Keratinocyte (primary cell): ENCODE results near the gene PAX7. TPM values are rescaled to one million over a fixed set of nuclear protein-coding genes. Genes with fewer than 3 reads are reported as not detected.
A peak's percentile ranks its signal among the peaks of the same experiment; 100 is the strongest.

Experiments used
- DNase-seq: peaks from one replicate; pipeline ENCODE4 v3.0.0-alpha.2; 2011; ENCODE audit warnings: low read depth, missing footprints, low spot score
- FAIRE-seq: peaks from 2 replicates; lab custom pipeline; 2011; peaks lifted over from hg19 to GRCh38; lab: Jason Lieb, UNC
- H2AFZ ChIP-seq: 2 replicates; pipeline ENCODE4 v1.6.0; 2012; ENCODE audit warnings: low read length, control low read depth, inconsistent platforms; ENCODE audit not compliant: control insufficient read depth
- H3K27ac ChIP-seq: 2 replicates; pipeline ENCODE4 v1.5.1; 2011; ENCODE audit warnings: low read length; ENCODE audit not compliant: control insufficient read depth, insufficient read depth
- H3K27me3 ChIP-seq: 3 replicates; pipeline ENCODE4 v1.6.0; 2011; ENCODE audit warnings: low read length; ENCODE audit not compliant: control insufficient read depth, insufficient read depth; ENCODE audit errors: extremely low read depth
- H3K36me3 ChIP-seq, 2 experiments: 2 replicates in 1 of 2; 3 replicates in 1 of 2; pipeline ENCODE4 v1.5.1; 2011; ENCODE audit warnings: low read length in 2 of 2, mild to moderate bottlenecking in 1 of 2; ENCODE audit not compliant: control insufficient read depth in 2 of 2, insufficient read depth in 2 of 2; ENCODE audit errors: extremely low read depth in 1 of 2
- H3K4me1 ChIP-seq: 3 replicates; pipeline ENCODE4 v1.5.1; 2011; ENCODE audit warnings: low read length; ENCODE audit not compliant: control insufficient read depth, insufficient read depth; ENCODE audit errors: extremely low read depth
- H3K4me2 ChIP-seq: 3 replicates; pipeline ENCODE4 v1.6.0; 2011; ENCODE audit warnings: low read depth, low read length; ENCODE audit not compliant: control insufficient read depth, insufficient read depth; ENCODE audit errors: extremely low read depth
- H3K4me3 ChIP-seq, 3 experiments: fragments of 200-600 bp in 1 of 3; sonication (generic) in 1 of 3; 2 replicates in 2 of 3; 3 replicates in 1 of 3; pipeline ENCODE4 v1.5.1; 2011 to 2016; ENCODE audit warnings: low read length in 3 of 3, mild to moderate bottlenecking in 3 of 3, control low read depth in 2 of 3, inconsistent platforms in 1 of 3, low read depth in 1 of 3, mixed read lengths in 1 of 3, mixed run types in 1 of 3, moderate library complexity in 1 of 3; ENCODE audit not compliant: control insufficient read depth in 2 of 3, insufficient read depth in 2 of 3; ENCODE audit errors: extremely low read depth in 1 of 3
- H3K79me2 ChIP-seq: 2 replicates; pipeline ENCODE4 v1.6.0; 2012; ENCODE audit warnings: low read length; ENCODE audit not compliant: control insufficient read depth, insufficient read depth
- H3K9ac ChIP-seq: 3 replicates; pipeline ENCODE4 v1.6.0; 2011; ENCODE audit warnings: low read length; ENCODE audit not compliant: control insufficient read depth, insufficient read depth; ENCODE audit errors: extremely low read depth
- H3K9me1 ChIP-seq: 3 replicates; pipeline ENCODE4 v1.6.0; 2011; ENCODE audit warnings: low read length; ENCODE audit not compliant: control insufficient read depth, insufficient read depth; ENCODE audit errors: extremely low read depth
- H3K9me3 ChIP-seq: 2 replicates; pipeline ENCODE4 v1.5.1; 2012; ENCODE audit warnings: low read depth, low read length; ENCODE audit not compliant: control insufficient read depth
- H4K20me1 ChIP-seq: 3 replicates; pipeline ENCODE4 v1.6.0; 2011; ENCODE audit warnings: low read length; ENCODE audit not compliant: control insufficient read depth, insufficient read depth; ENCODE audit errors: extremely low read depth
- EZH2 ChIP-seq: IDR thresholded peaks from one replicate; pipeline ENCODE4 v1.6.1; 2012; ENCODE audit warnings: inconsistent platforms, mild to moderate bottlenecking, low read length, moderate library complexity
- dilution Hi-C: fragments of 300-500 bp; cut with MboI; formaldehyde crosslinking; loops from one replicate; pipeline ENCODE4 v1.7.0; 2020; ENCODE audit warnings: low sequenced_read_pairs; ENCODE audit not compliant: extremely low pct_ligation_motif_present
- polyA plus RNA-seq, 5 experiments: library from polyadenylated mRNA; depleted of rRNA in 3 of 5; stranded (reverse) in 3 of 5; stranded (forward) in 1 of 5; unstranded in 1 of 5; fragments of >200 nt; gene quantifications; 1 replicate in 1 of 5; 2 replicates in 3 of 5; 3 replicates in 1 of 5; pipeline versions ENCODE4 v1.2.1 to v1.2.3, GENCODE V29; 2011 to 2012; ENCODE audit warnings: missing spikeins in 2 of 5, low read depth in 1 of 5, low replicate concordance in 1 of 5
- TF ChIP-seq, protein P1 (sequence below), 3 experiments: IDR thresholded peaks in 1 of 3; conservative IDR thresholded peaks in 1 of 3; optimal IDR thresholded peaks in 1 of 3; 2 replicates in 2 of 3; 3 replicates in 1 of 3; pipeline versions ENCODE3 to v1.5.1; 2011; ENCODE audit warnings: low read length in 3 of 3, mild to moderate bottlenecking in 3 of 3, moderate library complexity in 2 of 3, control low read depth in 1 of 3, inconsistent platforms in 1 of 3; ENCODE audit not compliant: insufficient read depth in 2 of 3; ENCODE audit errors: extremely low read depth in 1 of 3

Gene PAX7
- polyA plus RNA-seq, 1 donor (not counting 4 experiments of a cell fraction or from before 2014, with no cell fraction given): not detected

DNA sequence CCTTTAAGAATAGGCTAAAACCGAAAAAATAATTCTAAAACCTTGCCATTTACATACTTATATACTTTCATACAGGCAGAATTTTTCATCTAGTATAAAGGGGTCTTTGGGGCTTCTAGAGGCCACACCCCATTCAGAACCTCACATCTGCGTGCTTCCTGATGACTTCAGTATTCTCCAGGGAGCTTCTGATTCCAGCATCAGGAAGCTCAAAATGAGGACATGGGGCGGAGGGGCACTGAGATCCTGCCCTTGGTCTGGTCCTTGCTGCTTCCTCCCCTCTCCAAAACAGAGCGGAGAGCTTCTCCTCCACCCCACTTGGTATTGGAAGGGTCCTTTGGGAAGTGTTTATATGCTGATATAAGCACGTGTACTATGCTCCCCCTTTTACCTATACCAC is 13.8 kb downstream of the PAX7 start:
- Histone ChIP-seq H3K9me3 (no peaks in the 10 kb centered on the region), H3K9ac (no peak overlapping the region), H4K20me1 (peaks cover 3% of the 10 kb centered on the region), H3K36me3 (no peaks in the 10 kb centered on the region), H3K27ac (no peak overlapping the region), H3K9me1 (no peaks in the 10 kb centered on the region), H3K4me1 (peaks cover 5% of the 10 kb centered on the region), H3K79me2 (no peaks in the 10 kb centered on the region), H3K27me3 (peaks cover 96% of the 10 kb centered on the region), H3K4me2 (no peak overlapping the region), H2AFZ (no peak overlapping the region), H3K4me3 (no peak overlapping the region)
- no peak for FAIRE-seq
- no peak for DNase-seq
- dilution Hi-C loops: no loop called here
- TF ChIP-seq, protein P1, sequence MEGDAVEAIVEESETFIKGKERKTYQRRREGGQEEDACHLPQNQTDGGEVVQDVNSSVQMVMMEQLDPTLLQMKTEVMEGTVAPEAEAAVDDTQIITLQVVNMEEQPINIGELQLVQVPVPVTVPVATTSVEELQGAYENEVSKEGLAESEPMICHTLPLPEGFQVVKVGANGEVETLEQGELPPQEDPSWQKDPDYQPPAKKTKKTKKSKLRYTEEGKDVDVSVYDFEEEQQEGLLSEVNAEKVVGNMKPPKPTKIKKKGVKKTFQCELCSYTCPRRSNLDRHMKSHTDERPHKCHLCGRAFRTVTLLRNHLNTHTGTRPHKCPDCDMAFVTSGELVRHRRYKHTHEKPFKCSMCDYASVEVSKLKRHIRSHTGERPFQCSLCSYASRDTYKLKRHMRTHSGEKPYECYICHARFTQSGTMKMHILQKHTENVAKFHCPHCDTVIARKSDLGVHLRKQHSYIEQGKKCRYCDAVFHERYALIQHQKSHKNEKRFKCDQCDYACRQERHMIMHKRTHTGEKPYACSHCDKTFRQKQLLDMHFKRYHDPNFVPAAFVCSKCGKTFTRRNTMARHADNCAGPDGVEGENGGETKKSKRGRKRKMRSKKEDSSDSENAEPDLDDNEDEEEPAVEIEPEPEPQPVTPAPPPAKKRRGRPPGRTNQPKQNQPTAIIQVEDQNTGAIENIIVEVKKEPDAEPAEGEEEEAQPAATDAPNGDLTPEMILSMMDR (optimal IDR thresholded peaks at IDR 0.05 in 1 of 3, IDR thresholded peaks at IDR 0.05 in 1 of 3, conservative IDR thresholded peaks at IDR 0.05 in 1 of 3; ENCODE audit: extremely low read depth in 1 of 3, insufficient read depth in 2 of 3, low read length in 3 of 3): no peak

DNA sequence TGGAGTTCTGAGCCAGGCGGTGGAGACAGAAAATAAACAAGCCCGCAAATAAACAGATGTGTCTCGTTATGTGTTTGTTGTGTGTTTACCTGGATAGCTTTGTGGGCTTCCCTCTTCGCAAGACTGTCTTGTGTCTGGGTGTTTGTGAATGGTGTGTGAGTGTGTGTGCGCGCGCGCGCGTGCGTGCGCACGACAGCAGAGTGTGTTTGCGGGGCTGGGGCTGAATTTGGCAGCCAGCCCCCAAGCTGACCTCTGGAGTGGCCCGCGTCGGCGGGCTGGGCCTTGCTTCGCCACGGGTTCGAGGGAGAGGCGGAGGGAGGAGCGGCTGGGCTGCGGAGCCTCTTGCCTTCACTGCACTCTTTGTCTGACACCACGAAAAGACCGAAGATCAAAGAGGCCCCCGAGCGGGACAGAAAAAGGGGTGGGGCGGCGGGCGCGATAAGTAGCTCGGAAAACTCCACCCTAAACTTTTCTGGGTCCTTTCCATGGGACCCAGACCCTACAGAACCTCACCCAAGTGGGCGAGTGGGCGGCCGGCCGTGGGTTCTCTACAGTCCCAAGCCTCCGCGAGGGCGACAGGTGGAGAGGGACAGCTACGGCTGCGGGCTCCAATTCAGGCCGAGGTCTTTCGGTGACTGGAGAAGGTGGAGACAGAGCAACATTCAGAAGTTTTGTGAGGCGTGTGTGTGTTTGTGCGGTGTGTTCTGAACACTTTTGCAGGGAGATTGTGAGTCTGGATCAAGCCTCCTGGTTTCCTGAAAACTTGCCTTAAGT is 14.5 kb downstream of the PAX7 start:
- FAIRE-seq (no peak), DNase-seq (no peak)
- H3K4me3 ChIP-seq: no peak overlapping the region
- peak; percentile 87 for TF ChIP-seq EZH2
- TF ChIP-seq, protein P1 (optimal IDR thresholded peaks at IDR 0.05 in 1 of 3, IDR thresholded peaks at IDR 0.05 in 1 of 3, conservative IDR thresholded peaks at IDR 0.05 in 1 of 3; ENCODE audit: extremely low read depth in 1 of 3, insufficient read depth in 2 of 3, low read length in 3 of 3): no peak
- H3K9me1 ChIP-seq: no peaks in the 10 kb centered on the region
- no peak overlapping the region for H3K4me2 ChIP-seq
- peaks cover 90% of the 10 kb centered on the region for H3K27me3 ChIP-seq
- H3K9ac ChIP-seq: no peak overlapping the region
- H4K20me1 ChIP-seq: peaks cover 3% of the 10 kb centered on the region
- no peaks in the 10 kb centered on the region for H3K79me2 ChIP-seq
- H3K36me3 ChIP-seq: no peaks in the 10 kb centered on the region
- no peaks in the 10 kb centered on the region for H3K9me3 ChIP-seq
- no peak overlapping the region for H3K27ac ChIP-seq
- H2AFZ ChIP-seq: no peak overlapping the region
- H3K4me1 ChIP-seq: peaks cover 9% of the 10 kb centered on the region
- dilution Hi-C loops: no loop called here
